H9 (cell line): Measurements from ENCODE around the gene RGS9. TPM values are rescaled to one million over a fixed set of nuclear protein-coding genes. Genes with fewer than 3 reads are reported as not detected.
A peak's percentile ranks its signal among the peaks of the same experiment; 100 is the strongest.

ENCODE experiments used
- DNase-seq: peaks from one replicate; pipeline ENCODE4 v3.0.0-alpha.2; 2017
- H2AFZ ChIP-seq: one replicate; pipeline ENCODE4 v1.6.1; 2013; ENCODE audit warnings: mild to moderate bottlenecking, low read length, control low read depth, moderate library complexity
- H2AK5ac ChIP-seq: 2 replicates; pipeline ENCODE4 v1.6.1; 2013; ENCODE audit warnings: low read length, control low read depth, mixed read lengths; ENCODE audit not compliant: insufficient read length
- H2BK120ac ChIP-seq: one replicate; pipeline ENCODE4 v1.6.1; 2013; ENCODE audit warnings: low read depth, mild to moderate bottlenecking, low read length, control low read depth, inconsistent platforms; ENCODE audit not compliant: poor library complexity, severe bottlenecking
- H2BK12ac ChIP-seq: 2 replicates; pipeline ENCODE4 v1.6.1; 2013; ENCODE audit warnings: low read length, control low read depth, mixed read lengths, low read depth; ENCODE audit not compliant: insufficient read length
- H2BK15ac ChIP-seq: 2 replicates; pipeline ENCODE4 v1.6.1; 2013; ENCODE audit warnings: low read depth, low read length, control low read depth
- H2BK20ac ChIP-seq: one replicate; pipeline ENCODE4 v1.6.1; 2013; ENCODE audit warnings: low read depth, mild to moderate bottlenecking, low read length, control low read depth, inconsistent platforms; ENCODE audit not compliant: poor library complexity, severe bottlenecking
- H2BK5ac ChIP-seq: 2 replicates; pipeline ENCODE4 v1.6.1; 2013; ENCODE audit warnings: low read length, control low read depth, mixed read lengths; ENCODE audit not compliant: insufficient read length
- H3K14ac ChIP-seq: 2 replicates; pipeline ENCODE4 v1.6.1; 2013; ENCODE audit warnings: low read length, control low read depth; ENCODE audit not compliant: insufficient read depth
- H3K18ac ChIP-seq: 2 replicates; pipeline ENCODE4 v1.6.1; 2013; ENCODE audit warnings: low read depth, mild to moderate bottlenecking, mixed read lengths, low read length, control low read depth; ENCODE audit not compliant: insufficient read length
- H3K23ac ChIP-seq: 2 replicates; pipeline ENCODE4 v1.6.1; 2013; ENCODE audit warnings: low read length, control low read depth, mixed read lengths, low read depth; ENCODE audit not compliant: insufficient read length
- H3K23me2 ChIP-seq: 2 replicates; pipeline ENCODE4 v1.6.1; 2013; ENCODE audit warnings: low read depth, mild to moderate bottlenecking, mixed read lengths, low read length, control low read depth; ENCODE audit not compliant: insufficient read length, poor library complexity, severe bottlenecking
- H3K27ac ChIP-seq: 2 replicates; pipeline ENCODE4 v1.5.1; 2013; ENCODE audit warnings: low read length, control low read depth, mixed read lengths, low read depth; ENCODE audit not compliant: insufficient read length
- H3K27me3 ChIP-seq: 2 replicates; pipeline ENCODE4 v1.6.1; 2013; ENCODE audit warnings: low read length, control low read depth, inconsistent platforms; ENCODE audit not compliant: insufficient read depth
- H3K4ac ChIP-seq: 2 replicates; pipeline ENCODE4 v1.6.1; 2013; ENCODE audit warnings: low read depth, mild to moderate bottlenecking, control low read depth, inconsistent platforms, low read length, moderate library complexity
- H3K4me1 ChIP-seq: 2 replicates; pipeline ENCODE4 v1.6.1; 2013; ENCODE audit warnings: low read length, control low read depth, inconsistent platforms; ENCODE audit not compliant: insufficient read depth
- H3K4me2 ChIP-seq: 2 replicates; pipeline ENCODE4 v1.6.1; 2013; ENCODE audit warnings: low read length, control low read depth, mixed read lengths; ENCODE audit not compliant: insufficient read length, insufficient read depth
- H3K56ac ChIP-seq: 2 replicates; pipeline ENCODE4 v1.6.1; 2013; ENCODE audit warnings: low read depth, mild to moderate bottlenecking, mixed read lengths, low read length, control low read depth; ENCODE audit not compliant: insufficient read length
- H3K79me1 ChIP-seq: 2 replicates; pipeline ENCODE4 v1.6.1; 2013; ENCODE audit warnings: low read depth, mild to moderate bottlenecking, moderate library complexity, low read length, control low read depth, inconsistent platforms; ENCODE audit not compliant: insufficient read depth, poor library complexity, severe bottlenecking
- H3K79me2 ChIP-seq: 2 replicates; pipeline ENCODE4 v1.6.1; 2013; ENCODE audit warnings: low read length, control low read depth, inconsistent platforms; ENCODE audit not compliant: insufficient read depth
- H3K9ac ChIP-seq: 2 replicates; pipeline ENCODE4 v1.6.1; 2013; ENCODE audit warnings: low read length, control low read depth, mixed read lengths; ENCODE audit not compliant: insufficient read length; ENCODE audit errors: extremely low read depth
- H3K9me3 ChIP-seq: one replicate; pipeline ENCODE4 v1.6.1; 2013; ENCODE audit warnings: low read depth, low read length, inconsistent platforms; ENCODE audit not compliant: control insufficient read depth
- H3T11ph ChIP-seq: one replicate; pipeline ENCODE4 v1.6.1; 2013; ENCODE audit warnings: mild to moderate bottlenecking, low read length, control low read depth, inconsistent platforms
- H4K20me1 ChIP-seq: one replicate; pipeline ENCODE4 v1.6.1; 2013; ENCODE audit not compliant: control insufficient read depth, insufficient read length, insufficient read depth
- H4K5ac ChIP-seq: 2 replicates; pipeline ENCODE4 v1.6.1; 2013; ENCODE audit warnings: low read depth, mild to moderate bottlenecking, mixed read lengths, low read length, control low read depth; ENCODE audit not compliant: insufficient read length
- H4K8ac ChIP-seq: replicated peaks from 2 replicates; pipeline ENCODE4 v1.6.1; 2013; ENCODE audit warnings: low read length, control low read depth, mixed read lengths, low read depth; ENCODE audit not compliant: insufficient read length
- H4K91ac ChIP-seq: 2 replicates; pipeline ENCODE4 v1.6.1; 2013; ENCODE audit warnings: low read depth, mild to moderate bottlenecking, moderate library complexity, mixed read lengths, low read length, control low read depth; ENCODE audit not compliant: insufficient read length
- H3K27ac Mint-ChIP-seq, 3 experiments: 2 replicates in 2 of 3; 3 replicates in 1 of 3; pipeline ENCODE4 v1.8.0; 2020 to 2021; ENCODE audit warnings: mixed read lengths in 3 of 3, mild to moderate bottlenecking in 1 of 3, moderate library complexity in 1 of 3
- H3K27me3 Mint-ChIP-seq: 2 replicates; pipeline ENCODE4 v1.8.0; 2021; ENCODE audit warnings: low read depth, mild to moderate bottlenecking, moderate library complexity, mixed read lengths
- H3K36me3 Mint-ChIP-seq, 3 experiments: 2 replicates in 2 of 3; 3 replicates in 1 of 3; pipeline ENCODE4 v1.8.0; 2020 to 2021; ENCODE audit warnings: low read depth in 3 of 3, mixed read lengths in 3 of 3; ENCODE audit not compliant: insufficient read depth in 1 of 3
- H3K4me1 Mint-ChIP-seq, 2 experiments: 2 replicates each; pipeline ENCODE4 v1.8.0; 2020; ENCODE audit warnings: mixed read lengths in 2 of 2
- H3K4me3 Mint-ChIP-seq, 2 experiments: 2 replicates in 1 of 2; 3 replicates in 1 of 2; pipeline ENCODE4 v1.8.0; 2020 to 2021; ENCODE audit warnings: mild to moderate bottlenecking in 2 of 2, mixed read lengths in 2 of 2, moderate library complexity in 1 of 2
- H3K9me3 Mint-ChIP-seq, 2 experiments: 2 replicates in 1 of 2; 3 replicates in 1 of 2; pipeline ENCODE4 v1.8.0; 2020; ENCODE audit warnings: mild to moderate bottlenecking in 2 of 2, mixed read lengths in 2 of 2, moderate library complexity in 1 of 2
- CTCF ChIP-seq: fragments of 200-600 bp; sonication (generic); conservative IDR thresholded peaks from 3 replicates; pipeline ENCODE4 v1.8.0; 2021; ENCODE audit warnings: antibody characterized with exemption, mild to moderate bottlenecking
- WGBS: extraction: QIAGEN DNeasy Blood & Tissue Kit; methylation state at CpG from one replicate; pipeline ENCODE4 v1.1.7; 2013; ENCODE audit warnings: missing lambda C conversion rate, low lambda C conversion rate, mixed read lengths; ENCODE audit not compliant: insufficient read length; ENCODE audit errors: extremely low coverage; 5-methylcytosine and 5-hydroxymethylcytosine counted together
- total RNA-seq: library from RNA; stranded (reverse); gene quantifications from 2 replicates; pipeline ENCODE4 v1.2.1, GENCODE V29; 2021

RGS9 gene
- total RNA-seq, 1 experiment from 2014 or later = 12.0 TPM

GRCh38 chr17:65099941-65100315 is 37.2 kb upstream of the RGS9 start:
- H3K23me2 ChIP-seq = peaks cover 9% of the 10 kb centered on the region
- no peaks in the 10 kb centered on the region for H3K79me1 ChIP-seq
- no peaks in the 10 kb centered on the region for H4K20me1 ChIP-seq
- no peaks in the 10 kb centered on the region for H3K9me3 Mint-ChIP-seq
- H4K91ac ChIP-seq = no peak overlapping the region
- H2BK5ac ChIP-seq = no peak overlapping the region
- H3K79me2 ChIP-seq = no peaks in the 10 kb centered on the region
- no peak overlapping the region for H2BK120ac ChIP-seq
- no peak overlapping the region for H3T11ph ChIP-seq
- H4K8ac ChIP-seq = no peak overlapping the region
- no peak overlapping the region for H2AFZ ChIP-seq
- H3K27ac Mint-ChIP-seq = no peak overlapping the region
- no peak overlapping the region for H3K56ac ChIP-seq
- H3K9me3 ChIP-seq = no peaks in the 10 kb centered on the region
- no peak overlapping the region for H3K23ac ChIP-seq
- WGBS = no CpG with 5 or more reads among the region's 5 CpGs
- H3K4me2 ChIP-seq = peak overlapping the region; percentile 45
- H3K36me3 Mint-ChIP-seq = peaks cover 0 to 3% (median 0%) of the 10 kb centered on the region in 3 experiments; a peak in 2 of 7 replicates
- H3K27me3 Mint-ChIP-seq = no peaks in the 10 kb centered on the region; the same call in 1 of the 2 replicates
- peaks cover 10 to 13% of the 10 kb centered on the region in 2 experiments for H3K4me1 Mint-ChIP-seq
- H3K4me1 ChIP-seq = no peaks in the 10 kb centered on the region; the same call in 1 of the 2 replicates
- H2BK15ac ChIP-seq = no peak overlapping the region
- no peak overlapping the region for H3K18ac ChIP-seq
- no peak overlapping the region for H2AK5ac ChIP-seq
- H4K5ac ChIP-seq = no peak overlapping the region
- no peak overlapping the region for H2BK12ac ChIP-seq
- no peak overlapping the region for H3K9ac ChIP-seq
- H3K14ac ChIP-seq = no peak overlapping the region
- no peak overlapping the region for H3K27ac ChIP-seq
- no peak overlapping the region for H3K4ac ChIP-seq
- no peak overlapping the region for H2BK20ac ChIP-seq
- H3K4me3 Mint-ChIP-seq = peak overlapping the region; percentile 34 to 68; a peak in 3 of 5 replicates
- peak; percentile 51 for DNase-seq
- TF ChIP-seq CTCF = no peak
- H3K27me3 ChIP-seq = no peaks in the 10 kb centered on the region
